Immature natural killer cell (primary cell): Measurements from ENCODE around the gene MLX. TPM values are rescaled to one million over a fixed set of nuclear protein-coding genes. Genes with fewer than 3 reads are reported as not detected.
A peak's percentile ranks its signal among the peaks of the same experiment; 100 is the strongest.

Source experiments
- DNase-seq, 3 donors: peaks; one replicate each; pipeline ENCODE4 v3.0.0; 2022; ENCODE audit warnings: mixed read lengths in 1 of 3
- H3K27ac Mint-ChIP-seq, 6 donors: one replicate each; pipeline ENCODE4 v1.8.0; 2020; ENCODE audit warnings: mixed read lengths in 6 of 6, mild to moderate bottlenecking in 5 of 6, inconsistent platforms in 4 of 6, moderate library complexity in 3 of 6
- H3K27me3 Mint-ChIP-seq, 3 donors: one replicate each; pipeline ENCODE4 v1.8.0; 2020 to 2021; ENCODE audit warnings: low read depth in 3 of 3, mild to moderate bottlenecking in 3 of 3, mixed read lengths in 3 of 3, moderate library complexity in 3 of 3, inconsistent platforms in 1 of 3
- H3K36me3 Mint-ChIP-seq, 3 donors: one replicate each; pipeline ENCODE4 v1.8.0; 2020; ENCODE audit warnings: mixed read lengths in 3 of 3, inconsistent platforms in 2 of 3, mild to moderate bottlenecking in 2 of 3
- H3K4me1 Mint-ChIP-seq, 2 donors: one replicate each; pipeline ENCODE4 v1.8.0; 2020; ENCODE audit warnings: inconsistent platforms in 2 of 2, mild to moderate bottlenecking in 2 of 2, mixed read lengths in 2 of 2, moderate library complexity in 1 of 2
- H3K4me3 Mint-ChIP-seq, 5 donors: one replicate each; pipeline ENCODE4 v1.8.0; 2020; ENCODE audit warnings: mild to moderate bottlenecking in 5 of 5, mixed read lengths in 5 of 5, inconsistent platforms in 3 of 5, moderate library complexity in 3 of 5
- H3K9me3 Mint-ChIP-seq, 6 donors: one replicate each; pipeline ENCODE4 v1.8.0; 2020; ENCODE audit warnings: mild to moderate bottlenecking in 6 of 6, mixed read lengths in 6 of 6, inconsistent platforms in 4 of 6, moderate library complexity in 3 of 6
- polyA plus RNA-seq, 3 donors: library from polyadenylated mRNA; unstranded; fragments of 300-500 nt; fragmentation: Illumina TruSeq; gene quantifications; one replicate each; pipeline ENCODE4 v1.2.3, GENCODE V29; 2021

The MLX gene
- polyA plus RNA-seq, 3 donors from 2014 or later: 25.0 to 41.0 (median 30.5) TPM

DNA sequence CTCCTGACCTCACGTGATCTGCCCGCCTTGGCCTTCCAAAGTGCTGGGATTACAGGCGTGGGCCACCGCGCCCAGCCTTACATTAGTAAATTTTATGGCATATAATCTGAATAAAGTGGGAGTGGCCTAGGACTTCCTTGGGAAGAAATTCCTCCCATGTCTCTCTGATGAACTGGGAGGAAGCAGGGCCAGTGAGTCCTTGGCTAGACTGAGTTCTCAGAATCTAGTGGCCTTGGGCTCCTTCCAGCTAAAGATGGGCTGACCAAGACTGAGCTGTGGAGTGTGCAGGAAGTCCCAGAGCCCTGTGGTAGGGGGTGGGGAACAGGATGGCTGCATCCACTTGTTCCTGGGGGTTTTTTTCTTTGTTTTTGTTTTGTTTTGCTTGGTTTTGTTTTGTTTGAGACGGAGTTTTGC, 40.9 kb upstream of the MLX start:
- no peak overlapping the region for H3K4me3 Mint-ChIP-seq
- no peaks in the 10 kb centered on the region for H3K9me3 Mint-ChIP-seq
- DNase-seq: no peak
- no peak overlapping the region for H3K27ac Mint-ChIP-seq
- peaks cover 34 to 37% of the 10 kb centered on the region in 2 donors for H3K4me1 Mint-ChIP-seq
- peaks cover 1 to 11% (median 3%) of the 10 kb centered on the region in 3 donors for H3K27me3 Mint-ChIP-seq
- H3K36me3 Mint-ChIP-seq: peaks cover 0 to 3% (median 0%) of the 10 kb centered on the region in 3 donors

DNA sequence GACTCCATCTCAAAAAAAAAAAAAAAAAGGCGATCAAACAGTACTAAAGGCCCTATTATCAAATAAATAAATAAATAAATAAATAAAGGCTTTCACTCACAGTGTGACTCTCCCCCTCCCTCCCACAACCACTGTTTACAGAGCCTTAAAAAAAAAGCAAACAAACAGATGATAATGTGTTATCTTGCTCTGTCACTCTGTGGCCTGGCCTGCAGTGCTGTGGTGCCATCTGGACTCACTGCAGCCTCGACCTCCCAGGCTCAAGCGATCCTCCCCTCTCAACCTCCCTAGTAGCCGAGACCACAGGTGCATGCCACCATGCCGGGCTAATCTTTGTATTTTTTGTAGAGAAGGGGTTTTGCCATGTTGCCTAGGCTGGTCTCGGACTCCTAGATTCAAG, 39.0 kb upstream of the MLX start:
- Mint-ChIP-seq H3K27ac (no peak overlapping the region), H3K4me3 (no peak overlapping the region), H3K4me1 (peaks cover 46 to 47% of the 10 kb centered on the region in 2 donors), H3K27me3 (peaks cover 0 to 11% (median 10%) of the 10 kb centered on the region in 3 donors), H3K9me3 (no peaks in the 10 kb centered on the region), H3K36me3 (no peaks in the 10 kb centered on the region)
- DNase-seq: no peak

DNA sequence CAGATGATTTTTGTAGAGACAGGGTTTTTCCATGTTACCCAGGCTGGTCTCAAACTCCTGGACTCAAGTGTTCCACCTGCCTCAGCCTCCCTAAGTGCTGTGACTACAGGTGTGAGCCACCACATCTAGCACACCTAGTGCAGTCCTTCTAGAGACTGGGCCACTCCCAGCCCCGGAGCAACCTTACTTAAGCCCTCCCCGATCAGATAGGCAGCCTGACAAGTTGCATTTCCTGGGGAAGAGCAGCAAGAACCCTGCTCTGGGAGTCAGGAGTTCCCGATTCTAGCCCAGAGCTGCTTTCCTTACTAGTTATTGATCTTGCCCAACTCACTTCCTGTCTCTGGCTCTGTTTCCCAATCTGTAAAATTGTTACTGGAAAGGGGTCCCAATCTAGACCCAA, 37.8 kb upstream of the MLX start:
- peak overlapping the region in 4 of 5 donors; percentile 21 to 89 (median 72) for H3K4me3 Mint-ChIP-seq
- H3K27ac Mint-ChIP-seq: peak overlapping the region in 5 of 6 donors; percentile 16 to 96 (median 77)
- peaks cover 51 to 54% of the 10 kb centered on the region in 2 donors for H3K4me1 Mint-ChIP-seq
- no peak for DNase-seq
- H3K27me3 Mint-ChIP-seq: peaks cover 0 to 13% (median 10%) of the 10 kb centered on the region in 3 donors
- no peaks in the 10 kb centered on the region for H3K9me3 Mint-ChIP-seq
- no peaks in the 10 kb centered on the region for H3K36me3 Mint-ChIP-seq

DNA sequence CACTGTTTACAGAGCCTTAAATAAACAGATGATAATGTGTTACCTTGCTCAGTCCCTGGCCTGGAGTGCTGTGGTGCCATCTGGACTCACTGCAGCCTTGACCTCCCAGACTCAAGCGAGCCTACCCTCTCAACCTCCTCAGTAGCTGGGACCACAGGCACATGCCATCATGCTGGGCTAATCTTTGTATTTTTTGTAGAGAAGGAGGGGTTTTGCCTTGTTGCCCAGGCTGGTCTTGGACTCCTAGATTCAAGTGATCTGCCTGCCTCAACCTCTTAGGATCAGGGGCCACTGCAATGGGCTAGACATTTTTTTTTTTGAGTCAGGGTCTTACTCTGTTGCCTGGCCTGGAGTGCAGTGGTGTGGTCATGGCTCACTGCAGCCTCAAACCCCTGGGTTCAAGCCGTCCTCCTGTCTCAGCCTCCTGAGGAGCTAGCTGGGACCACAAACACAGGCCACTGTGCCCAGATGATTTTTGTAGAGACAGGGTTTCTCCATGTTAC, 35.9 kb upstream of the MLX start:
- Mint-ChIP-seq H3K27me3 (peaks cover 0 to 13% (median 5%) of the 10 kb centered on the region in 3 donors), H3K9me3 (no peaks in the 10 kb centered on the region), H3K27ac (peak overlapping the region; percentile 80 to 90 (median 90)), H3K36me3 (no peaks in the 10 kb centered on the region), H3K4me3 (peak overlapping the region; percentile 76 to 89 (median 84)), H3K4me1 (peaks cover 56 to 60% of the 10 kb centered on the region in 2 donors)
- DNase-seq: no peak

DNA sequence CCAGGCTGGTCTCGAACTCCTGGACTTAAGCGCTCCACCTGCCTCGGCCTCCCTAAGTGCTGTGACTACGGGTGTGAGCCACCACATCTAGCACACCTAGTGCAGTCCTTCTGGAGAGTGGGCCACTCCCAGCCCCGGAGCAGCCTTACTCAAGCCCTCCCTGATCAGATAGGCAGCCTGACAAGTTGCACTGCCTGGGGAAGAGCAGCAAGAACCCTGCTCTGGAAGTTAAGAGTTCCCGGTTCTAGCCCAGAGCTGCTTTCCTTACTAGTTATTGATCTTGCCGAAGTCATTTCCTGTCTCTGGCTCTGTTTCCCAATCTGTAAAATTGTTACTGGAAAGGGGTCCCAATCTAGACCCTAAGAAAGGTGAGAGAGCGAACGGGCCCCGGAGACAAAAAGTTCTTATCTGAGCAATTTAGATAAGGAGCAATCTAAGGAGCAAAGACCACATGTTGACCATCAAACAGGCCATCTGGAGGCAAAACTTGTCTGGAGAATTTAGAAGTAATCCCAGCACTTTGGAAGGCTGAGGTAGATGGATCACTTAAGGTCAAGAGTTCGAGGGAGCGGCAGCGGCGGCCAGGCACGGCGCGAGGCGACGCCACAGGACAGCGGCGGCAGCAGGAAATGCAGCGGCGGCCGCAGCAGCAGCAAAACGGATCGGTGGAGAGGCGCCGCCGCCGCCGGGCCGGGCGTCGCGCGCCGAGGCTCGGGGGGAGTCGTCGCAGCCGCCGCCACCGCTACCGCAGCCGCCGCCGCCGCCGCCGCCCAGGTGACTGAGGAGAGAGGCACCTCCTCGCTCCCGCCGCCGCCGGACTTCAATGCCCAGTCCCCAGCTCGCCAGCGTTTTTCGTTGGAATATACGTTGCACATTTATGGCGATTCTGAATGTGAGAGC, 35.2 kb upstream of the MLX start:
- Mint-ChIP-seq H3K27me3 (peaks cover 0 to 13% (median 2%) of the 10 kb centered on the region in 3 donors), H3K4me3 (peak overlapping the region; percentile 76 to 89 (median 84)), H3K9me3 (no peaks in the 10 kb centered on the region), H3K27ac (peak overlapping the region; percentile 80 to 90 (median 90)), H3K36me3 (no peaks in the 10 kb centered on the region), H3K4me1 (peaks cover 57 to 61% of the 10 kb centered on the region in 2 donors)
- DNase-seq: peak; percentile 65 to 69 (median 67)

DNA sequence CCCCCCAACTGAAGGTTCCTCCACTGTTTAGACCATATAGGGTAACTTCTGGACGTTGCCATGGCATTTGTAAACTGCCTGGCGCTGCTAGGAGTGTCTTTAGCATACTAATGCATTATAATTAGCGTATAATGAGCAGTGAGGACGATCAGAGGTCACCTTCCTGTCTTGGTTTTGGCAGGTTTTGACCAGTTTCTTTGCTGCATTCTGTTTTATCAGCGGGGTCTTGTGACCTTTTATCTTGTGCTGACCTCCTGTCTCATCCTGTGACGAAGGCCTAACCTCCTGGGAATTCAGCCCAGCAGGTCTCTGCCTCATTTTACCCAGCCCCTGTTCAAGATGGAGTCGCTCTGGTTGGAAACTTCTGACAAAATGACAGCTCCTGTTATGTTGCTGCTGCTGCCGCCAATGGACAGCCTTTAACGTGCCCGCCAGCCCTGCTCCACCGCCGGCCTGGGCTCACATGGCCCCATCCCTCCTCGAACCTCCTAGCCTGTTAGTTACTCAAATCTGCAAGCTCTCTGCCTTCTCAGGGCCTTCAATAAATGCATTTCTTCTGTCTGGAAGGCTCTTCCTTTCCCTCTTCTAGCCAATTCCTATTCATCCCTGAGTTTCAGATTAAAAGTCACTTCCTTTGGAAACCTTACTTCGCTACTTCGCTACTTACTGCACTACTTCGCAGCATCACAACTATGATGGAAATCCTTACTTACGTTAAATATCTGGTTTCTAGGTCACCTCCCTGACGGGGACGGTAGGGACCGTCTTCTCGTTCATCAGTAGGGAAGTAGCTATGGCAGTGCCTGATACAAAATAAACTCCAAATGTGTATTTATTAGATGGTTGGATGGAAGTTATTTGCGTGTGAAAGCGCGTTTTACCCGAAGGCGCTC, 31.5 kb upstream of the MLX start:
- Mint-ChIP-seq H3K36me3 (peaks cover 0 to 6% (median 0%) of the 10 kb centered on the region in 3 donors), H3K4me3 (peak overlapping the region; percentile 74 to 89 (median 87)), H3K27me3 (peaks cover 0 to 10% (median 0%) of the 10 kb centered on the region in 3 donors), H3K9me3 (peaks cover 0 to 2% (median 0%) of the 10 kb centered on the region in 6 donors), H3K27ac (peak overlapping the region; percentile 79 to 92 (median 87)), H3K4me1 (peaks cover 45 to 48% of the 10 kb centered on the region in 2 donors)
- no peak for DNase-seq

DNA sequence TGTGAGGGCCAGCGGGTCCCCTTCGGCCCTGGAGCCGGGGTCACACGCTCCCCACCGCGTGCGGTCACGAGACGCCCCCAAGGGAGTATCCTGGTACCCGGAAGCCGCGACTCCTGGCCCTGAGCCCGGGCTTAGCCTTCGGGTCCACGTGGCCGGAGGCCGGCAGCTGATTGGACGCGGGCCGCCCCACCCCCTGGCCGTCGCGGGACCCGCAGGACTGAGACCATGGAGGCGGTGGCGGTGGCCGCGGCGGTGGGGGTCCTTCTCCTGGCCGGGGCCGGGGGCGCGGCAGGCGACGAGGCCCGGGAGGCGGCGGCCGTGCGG, 30.9 kb upstream of the MLX start, which contains the start of gene NAGLU:
Gene NAGLU (plus strand): TSS at position 194 of the 324 bp plus-strand sequence. CDS start 32 bp downstream, at position 226.
- H3K27me3 Mint-ChIP-seq: peaks cover 0 to 10% (median 0%) of the 10 kb centered on the region in 3 donors
- peak within 1 kb of the TSS; percentile 84 to 89 (median 88) for H3K4me3 Mint-ChIP-seq
- H3K4me1 Mint-ChIP-seq: peaks cover 39 to 42% of the 10 kb centered on the region in 2 donors
- peak; percentile 84 to 85 (median 85) for DNase-seq
- peak within 1 kb of the TSS; percentile 79 to 92 (median 87) for H3K27ac Mint-ChIP-seq
- peaks cover 0 to 6% (median 0%) of the 10 kb centered on the region in 3 donors for H3K36me3 Mint-ChIP-seq
- peaks cover 0 to 2% (median 0%) of the 10 kb centered on the region in 6 donors for H3K9me3 Mint-ChIP-seq

DNA sequence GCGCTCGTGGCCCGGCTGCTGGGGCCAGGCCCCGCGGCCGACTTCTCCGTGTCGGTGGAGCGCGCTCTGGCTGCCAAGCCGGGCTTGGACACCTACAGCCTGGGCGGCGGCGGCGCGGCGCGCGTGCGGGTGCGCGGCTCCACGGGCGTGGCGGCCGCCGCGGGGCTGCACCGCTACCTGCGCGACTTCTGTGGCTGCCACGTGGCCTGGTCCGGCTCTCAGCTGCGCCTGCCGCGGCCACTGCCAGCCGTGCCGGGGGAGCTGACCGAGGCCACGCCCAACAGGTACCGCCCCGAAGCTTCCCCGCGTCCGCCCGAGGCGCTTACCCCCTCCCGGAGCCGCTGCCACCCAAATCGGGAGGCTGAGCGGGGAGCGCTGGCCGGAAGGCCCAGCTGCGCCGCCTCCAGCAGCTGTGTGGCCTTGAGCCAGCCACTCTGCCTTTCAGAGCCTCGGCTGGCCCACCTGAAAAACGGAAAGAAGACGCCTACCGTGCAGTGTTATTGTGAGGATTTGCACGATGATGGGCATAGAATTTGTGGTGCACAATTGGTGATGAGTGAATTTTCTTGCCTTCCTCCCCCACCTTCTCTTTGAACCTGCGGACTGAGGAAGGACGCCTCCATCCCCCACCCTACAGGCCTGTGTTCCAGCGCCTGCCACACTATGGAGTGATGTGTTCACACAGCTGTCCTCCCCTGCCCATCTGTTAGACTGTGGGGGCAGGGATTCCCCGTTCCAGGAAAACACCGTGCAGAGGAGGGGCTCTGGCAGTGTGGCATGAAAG, 30.3 kb upstream of the MLX start:
- peaks cover 0 to 2% (median 0%) of the 10 kb centered on the region in 6 donors for H3K9me3 Mint-ChIP-seq
- DNase-seq: peak in 2 of 3 donors; percentile 62 to 65
- peaks cover 0 to 8% (median 0%) of the 10 kb centered on the region in 3 donors for H3K36me3 Mint-ChIP-seq
- peaks cover 33 to 37% of the 10 kb centered on the region in 2 donors for H3K4me1 Mint-ChIP-seq
- peaks cover 0 to 8% (median 2%) of the 10 kb centered on the region in 3 donors for H3K27me3 Mint-ChIP-seq
- peak overlapping the region; percentile 77 to 88 (median 84) for H3K4me3 Mint-ChIP-seq
- peak overlapping the region; percentile 57 to 86 (median 74) for H3K27ac Mint-ChIP-seq

DNA sequence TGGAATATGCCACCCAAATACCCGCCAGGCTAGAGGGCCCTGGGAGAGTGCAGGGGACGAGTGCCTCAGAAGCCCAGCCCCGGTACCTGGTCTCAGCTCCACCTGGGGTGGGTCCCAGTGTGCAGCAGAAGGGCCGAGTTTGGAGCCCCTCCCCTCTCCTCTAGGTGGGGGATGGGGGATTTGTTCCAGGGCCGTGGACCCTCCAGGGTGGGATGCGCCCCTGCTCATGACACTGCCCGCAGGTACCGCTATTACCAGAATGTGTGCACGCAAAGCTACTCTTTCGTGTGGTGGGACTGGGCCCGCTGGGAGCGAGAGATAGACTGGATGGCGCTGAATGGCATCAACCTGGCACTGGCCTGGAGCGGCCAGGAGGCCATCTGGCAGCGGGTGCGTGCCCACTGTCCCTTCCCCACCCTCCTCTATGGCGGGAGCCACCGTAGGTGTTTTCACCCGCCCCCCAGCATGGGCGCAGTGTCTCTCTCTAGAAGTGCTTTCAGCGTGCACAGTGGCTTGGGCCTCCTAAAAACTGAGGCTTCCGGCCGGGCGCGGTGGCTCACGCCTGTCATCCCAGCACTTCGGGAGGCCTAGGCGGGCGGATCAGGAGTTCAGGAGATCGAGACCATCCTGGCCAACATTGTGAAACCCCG, 29.6 kb upstream of the MLX start:
- Mint-ChIP-seq H3K4me3 (peak overlapping the region; percentile 77 to 88 (median 84)), H3K27me3 (peaks cover 0 to 5% (median 2%) of the 10 kb centered on the region in 3 donors), H3K9me3 (peaks cover 0 to 2% (median 0%) of the 10 kb centered on the region in 6 donors), H3K4me1 (peaks cover 30% of the 10 kb centered on the region in 2 donors), H3K27ac (peak overlapping the region in 5 of 6 donors; percentile 57 to 86 (median 74)), H3K36me3 (peaks cover 0 to 8% (median 0%) of the 10 kb centered on the region in 3 donors)
- no peak for DNase-seq

DNA sequence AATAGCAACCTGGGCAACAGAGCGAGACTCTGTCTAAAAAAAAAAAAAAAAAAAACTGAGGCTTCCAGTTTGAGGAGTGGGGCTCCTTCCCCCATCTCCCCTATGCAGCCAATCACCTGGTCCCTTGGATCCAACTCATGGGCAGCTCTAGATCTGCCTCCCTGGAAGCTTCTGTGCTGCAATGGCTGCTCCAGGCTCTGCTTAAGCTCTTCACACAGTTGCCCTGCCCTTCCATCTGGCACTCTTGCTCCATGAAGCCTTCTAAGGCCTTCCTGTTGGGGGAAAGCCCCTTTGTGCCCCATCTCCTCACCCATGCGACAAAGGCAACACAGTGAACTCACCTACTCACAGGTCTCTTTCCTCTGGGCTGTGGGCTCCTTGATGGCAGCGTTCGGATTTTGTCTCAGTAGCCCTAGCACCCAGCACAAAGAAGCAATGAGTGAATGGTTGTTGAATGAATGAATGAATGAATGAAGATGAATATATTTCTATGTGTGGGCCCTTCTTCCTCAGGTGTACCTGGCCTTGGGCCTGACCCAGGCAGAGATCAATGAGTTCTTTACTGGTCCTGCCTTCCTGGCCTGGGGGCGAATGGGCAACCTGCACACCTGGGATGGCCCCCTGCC, 29.0 kb upstream of the MLX start:
- peak overlapping the region; percentile 55 to 88 (median 74) for H3K4me3 Mint-ChIP-seq
- DNase-seq: no peak
- H3K36me3 Mint-ChIP-seq: peaks cover 0 to 10% (median 0%) of the 10 kb centered on the region in 3 donors
- H3K27ac Mint-ChIP-seq: peak overlapping the region in 5 of 6 donors; percentile 28 to 71 (median 54)
- peaks cover 29 to 30% of the 10 kb centered on the region in 2 donors for H3K4me1 Mint-ChIP-seq
- H3K27me3 Mint-ChIP-seq: peaks cover 0 to 2% (median 2%) of the 10 kb centered on the region in 3 donors
- H3K9me3 Mint-ChIP-seq: peaks cover 0 to 2% (median 0%) of the 10 kb centered on the region in 6 donors

DNA sequence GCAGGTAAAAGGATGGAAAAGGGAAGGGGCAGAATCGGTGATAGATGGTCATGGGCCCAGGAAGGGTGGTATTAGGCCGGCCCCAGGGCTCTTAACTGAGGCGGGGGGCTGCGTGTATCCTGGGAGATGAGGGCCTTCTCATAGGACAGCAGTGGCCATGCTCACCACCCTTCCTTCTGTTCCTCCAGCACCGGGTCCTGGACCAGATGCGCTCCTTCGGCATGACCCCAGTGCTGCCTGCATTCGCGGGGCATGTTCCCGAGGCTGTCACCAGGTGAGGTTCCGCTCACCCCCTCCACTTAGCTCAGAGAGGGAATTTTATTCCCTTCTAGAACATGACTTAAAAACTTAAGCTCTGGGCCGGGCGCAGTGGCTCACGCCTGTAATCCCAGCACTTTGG, 28.4 kb upstream of the MLX start:
- Mint-ChIP-seq H3K4me3 (peak overlapping the region in 1 of 5 donors; percentile 88), H3K9me3 (peaks cover 0 to 2% (median 0%) of the 10 kb centered on the region in 6 donors), H3K27ac (no peak overlapping the region), H3K4me1 (peaks cover 25% of the 10 kb centered on the region in 2 donors), H3K27me3 (peaks cover 0 to 2% (median 2%) of the 10 kb centered on the region in 3 donors), H3K36me3 (peaks cover 0 to 11% (median 0%) of the 10 kb centered on the region in 3 donors)
- no peak for DNase-seq
